Type B pancreatic cell (in vitro differentiated cells): ENCODE data around the gene CXADR. TPM values are rescaled to one million over a fixed set of nuclear protein-coding genes. Genes with fewer than 3 reads are reported as not detected.

Experiments used
- DNase-seq: peaks from one replicate; pipeline ENCODE4 v3.0.0; 2021; ENCODE audit warnings: mixed read lengths; ENCODE audit not compliant: unreplicated experiment; ENCODE audit errors: extremely low spot score
- H3K27ac Mint-ChIP-seq: 2 replicates; pipeline ENCODE4 v1.8.0; 2021; ENCODE audit warnings: mild to moderate bottlenecking, mixed read lengths
- H3K27me3 Mint-ChIP-seq: 2 replicates; pipeline ENCODE4 v1.8.0; 2021; ENCODE audit warnings: mixed read lengths
- H3K36me3 Mint-ChIP-seq: 2 replicates; pipeline ENCODE4 v1.8.0; 2021; ENCODE audit warnings: mixed read lengths
- H3K4me1 Mint-ChIP-seq: one replicate; pipeline ENCODE4 v1.8.0; 2021; ENCODE audit warnings: mixed read lengths; ENCODE audit not compliant: unreplicated experiment
- H3K4me3 Mint-ChIP-seq: 2 replicates; pipeline ENCODE4 v1.8.0; 2021; ENCODE audit warnings: mild to moderate bottlenecking, mixed read lengths
- H3K9me3 Mint-ChIP-seq: 2 replicates; pipeline ENCODE4 v1.8.0; 2021; ENCODE audit warnings: mixed read lengths
- CTCF ChIP-seq: fragments of 200-600 bp; sonication (generic); conservative IDR thresholded peaks from 2 replicates; pipeline ENCODE4 v1.5.0; 2021; ENCODE audit warnings: antibody characterized with exemption, mild to moderate bottlenecking
- total RNA-seq: library from RNA; stranded (reverse); gene quantifications from 2 replicates; pipeline ENCODE4 v1.2.1, GENCODE V29; 2021; ENCODE audit warnings: low replicate concordance

Gene CXADR
- total RNA-seq, 1 donor from 2014 or later: 47.3 TPM

GRCh38 chr21:17613242-17613676 lies 100.4 kb downstream of the CXADR start:
- Mint-ChIP-seq H3K4me1 (peaks cover 11% of the 10 kb centered on the region), H3K27me3 (no peaks in the 10 kb centered on the region), H3K4me3 (peak overlapping the region; percentile 90), H3K9me3 (no peaks in the 10 kb centered on the region), H3K27ac (peak overlapping the region; percentile 91), H3K36me3 (peaks cover 15% of the 10 kb centered on the region)
- TF ChIP-seq CTCF: no peak
- no peak for DNase-seq

- H3K4me3 Mint-ChIP-seq: no peak overlapping the region
- no peaks in the 10 kb centered on the region for H3K36me3 Mint-ChIP-seq
- no peaks in the 10 kb centered on the region for H3K9me3 Mint-ChIP-seq
- TF ChIP-seq CTCF: no peak
- H3K27ac Mint-ChIP-seq: no peak overlapping the region
- H3K27me3 Mint-ChIP-seq: no peaks in the 10 kb centered on the region
- DNase-seq: no peak
- H3K4me1 Mint-ChIP-seq: no peaks in the 10 kb centered on the region
Observed at GRCh38 chr21:17616831-17617230, 104.0 kb downstream of the CXADR start.

GRCh38 chr21:17622018-17622417 lies 109.2 kb downstream of the CXADR start:
- no peak for TF ChIP-seq CTCF
- Mint-ChIP-seq H3K4me1 (no peaks in the 10 kb centered on the region), H3K9me3 (peaks cover 7% of the 10 kb centered on the region), H3K27me3 (no peaks in the 10 kb centered on the region), H3K27ac (no peak overlapping the region), H3K36me3 (no peaks in the 10 kb centered on the region), H3K4me3 (no peak overlapping the region)
- no peak for DNase-seq

GRCh38 chr21:17631195-17631594 lies 118.4 kb downstream of the CXADR start:
- Mint-ChIP-seq H3K4me3 (no peak overlapping the region), H3K36me3 (no peaks in the 10 kb centered on the region), H3K27me3 (no peaks in the 10 kb centered on the region), H3K9me3 (no peaks in the 10 kb centered on the region), H3K27ac (no peak overlapping the region), H3K4me1 (no peaks in the 10 kb centered on the region)
- TF ChIP-seq CTCF: no peak
- DNase-seq: no peak

- Mint-ChIP-seq H3K9me3 (peaks cover 12% of the 10 kb centered on the region), H3K36me3 (peaks cover 6% of the 10 kb centered on the region), H3K27me3 (no peaks in the 10 kb centered on the region), H3K4me3 (no peak overlapping the region), H3K4me1 (no peaks in the 10 kb centered on the region), H3K27ac (no peak overlapping the region)
- no peak for TF ChIP-seq CTCF
- DNase-seq: no peak
Observed at GRCh38 chr21:17636711-17637110, 123.9 kb downstream of the CXADR start.

- no peaks in the 10 kb centered on the region for H3K4me1 Mint-ChIP-seq
- no peak for TF ChIP-seq CTCF
- no peaks in the 10 kb centered on the region for H3K27me3 Mint-ChIP-seq
- DNase-seq: no peak
- peaks cover 6% of the 10 kb centered on the region for H3K36me3 Mint-ChIP-seq
- H3K27ac Mint-ChIP-seq: no peak overlapping the region
- H3K4me3 Mint-ChIP-seq: no peak overlapping the region
- H3K9me3 Mint-ChIP-seq: peaks cover 12% of the 10 kb centered on the region
Observed at GRCh38 chr21:17640821-17641220, 128.0 kb downstream of the CXADR start.
